Ecto neural progenitor cell (in vitro differentiated cells): ENCODE results near the gene SIGLEC1.

Experiments
- DNase-seq: peaks from one replicate; pipeline ENCODE4 v3.0.0-alpha.2; 2018; ENCODE audit warnings: low spot score

SIGLEC1 gene

DNA sequence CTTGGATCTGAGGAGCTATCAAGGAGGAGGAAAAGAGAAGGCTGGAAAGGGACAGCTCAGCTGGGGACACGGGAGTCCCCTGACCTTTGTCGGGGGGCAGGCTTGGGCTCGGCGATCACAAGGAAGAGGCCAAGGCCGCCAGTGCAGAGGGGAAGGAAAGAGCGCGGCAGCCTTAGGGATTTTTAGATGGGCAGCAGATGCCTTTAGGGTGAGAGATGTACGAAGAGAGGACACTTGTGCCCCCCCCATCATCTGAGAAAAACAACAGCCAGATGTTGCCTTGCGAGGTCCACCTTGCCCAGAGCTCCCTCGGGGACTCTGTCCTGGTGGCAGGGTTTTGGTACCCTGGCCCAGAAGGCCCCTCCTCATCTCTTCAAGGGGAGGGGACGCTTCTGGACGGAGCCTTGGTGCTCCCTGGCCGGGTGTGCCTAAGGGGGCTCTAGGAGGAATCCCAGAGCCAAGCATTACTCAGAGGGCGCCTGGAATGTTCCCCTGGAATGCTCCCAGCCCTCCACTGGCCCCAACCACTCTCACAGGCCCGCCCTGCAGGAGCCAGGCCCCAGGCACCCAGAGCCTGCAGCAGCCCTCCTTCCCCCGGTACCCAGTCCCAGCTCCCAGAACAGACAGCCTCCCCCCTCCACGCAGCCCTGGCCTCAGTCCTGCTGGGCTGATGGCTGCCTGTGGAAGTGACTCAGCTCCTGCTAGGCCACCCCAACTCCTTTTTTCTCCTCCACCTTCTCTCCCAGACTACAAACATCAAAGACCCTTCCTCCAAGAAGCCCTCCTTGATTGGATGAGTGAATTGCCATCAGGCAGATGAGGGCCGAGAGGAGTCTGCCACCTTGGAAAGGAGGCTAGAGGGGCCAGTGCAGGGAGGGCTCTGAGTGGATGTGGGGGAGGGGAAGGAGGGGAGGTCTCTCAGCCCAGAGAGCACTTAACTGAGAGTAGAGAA is 32.4 kb downstream of the SIGLEC1 start:
- no peak for DNase-seq

- no peak for DNase-seq
Observed at GRCh38 chr20:3678856-3679720, 33.3 kb downstream of the SIGLEC1 start.

GRCh38 chr20:3678198-3678597 is 34.2 kb downstream of the SIGLEC1 start:
- no peak for DNase-seq

DNA sequence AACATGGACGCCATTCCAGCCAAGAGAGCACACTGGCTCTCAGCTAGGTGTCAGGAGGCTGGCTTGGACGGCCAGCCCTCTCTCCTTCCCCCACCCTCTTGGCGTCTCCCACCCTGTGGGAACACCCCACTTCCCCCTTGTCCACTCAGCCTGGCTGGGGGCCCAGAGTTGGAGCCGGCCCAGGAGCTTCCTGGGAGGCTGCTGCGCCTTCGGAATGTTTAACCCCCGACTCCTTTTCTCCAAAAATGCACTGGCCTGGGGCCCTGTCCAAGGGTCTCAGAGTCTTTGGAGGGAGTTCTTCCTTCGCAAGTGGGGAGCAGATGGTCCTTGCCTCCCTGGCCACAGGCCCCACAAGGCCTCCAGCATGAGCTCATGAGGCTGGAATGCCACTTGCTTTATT is 34.7 kb downstream of the SIGLEC1 start:
- no peak for DNase-seq

DNA sequence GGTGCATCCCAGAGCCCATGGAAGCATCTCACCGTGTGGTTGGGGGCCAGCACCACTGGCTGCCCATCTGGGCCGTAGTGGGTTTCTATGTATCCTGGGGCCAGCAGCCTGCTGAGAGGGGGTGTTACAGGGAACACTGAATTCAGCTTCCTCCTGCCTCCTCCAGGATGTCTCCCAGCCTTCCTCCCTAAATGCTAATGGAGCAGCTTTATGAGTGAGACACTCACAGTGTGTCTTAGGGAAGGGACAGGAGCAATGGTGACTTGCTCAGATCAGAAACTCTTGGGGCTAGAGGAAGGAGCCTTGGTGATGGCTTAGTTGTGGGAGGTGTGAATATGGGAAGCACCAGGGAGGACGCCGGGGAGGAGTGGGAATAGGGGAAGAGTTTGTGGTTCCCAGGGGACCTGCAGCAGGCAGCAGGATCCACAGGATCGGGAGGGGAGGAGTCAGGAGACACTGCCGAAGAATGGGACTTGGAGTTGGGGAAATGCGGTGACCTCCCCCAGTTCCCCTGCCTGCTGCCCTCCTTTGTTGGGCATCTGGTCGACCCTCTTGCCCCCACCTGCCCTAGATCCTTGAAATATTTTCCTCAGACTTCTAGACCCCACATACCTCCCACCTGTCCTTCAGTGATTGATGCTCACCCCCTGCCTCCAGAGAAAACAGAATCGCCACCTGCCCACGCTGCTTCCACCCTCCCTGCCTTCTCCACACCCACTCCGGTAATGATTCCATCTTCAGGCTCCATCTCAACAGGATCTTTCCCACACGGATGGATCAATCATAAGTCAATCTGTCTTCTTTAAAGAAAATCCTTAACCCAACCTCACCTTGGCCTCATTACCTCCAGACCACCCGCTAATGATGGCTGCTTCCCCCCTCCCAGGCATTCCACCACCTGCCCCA is 37.2 kb downstream of the SIGLEC1 start:
- no peak for DNase-seq

DNA sequence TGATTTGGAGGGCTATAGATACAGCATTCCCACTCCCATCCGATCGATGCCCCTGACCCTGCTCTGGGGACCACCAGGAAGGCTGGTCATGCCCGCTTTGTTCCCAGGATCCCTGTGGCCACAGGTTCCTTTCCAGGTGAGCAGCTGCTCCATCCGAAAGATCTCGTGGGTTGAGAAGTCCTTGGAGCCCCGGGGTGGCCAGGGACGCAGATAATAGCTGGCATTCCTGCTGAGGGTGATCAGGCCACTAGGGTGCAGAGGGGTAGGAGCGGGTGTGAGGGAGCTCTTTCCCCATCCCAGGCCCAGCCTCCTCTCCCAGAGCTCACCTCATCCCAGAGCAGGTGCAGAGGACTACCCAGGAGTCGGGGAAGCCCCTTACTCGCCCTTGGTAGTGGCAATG is 38.0 kb downstream of the SIGLEC1 start:
- no peak for DNase-seq

- DNase-seq: no peak
Observed at GRCh38 chr20:3673221-3674070, 39.0 kb downstream of the SIGLEC1 start.

- DNase-seq: no peak
Observed at GRCh38 chr20:3672547-3673171, 39.7 kb downstream of the SIGLEC1 start.

DNA sequence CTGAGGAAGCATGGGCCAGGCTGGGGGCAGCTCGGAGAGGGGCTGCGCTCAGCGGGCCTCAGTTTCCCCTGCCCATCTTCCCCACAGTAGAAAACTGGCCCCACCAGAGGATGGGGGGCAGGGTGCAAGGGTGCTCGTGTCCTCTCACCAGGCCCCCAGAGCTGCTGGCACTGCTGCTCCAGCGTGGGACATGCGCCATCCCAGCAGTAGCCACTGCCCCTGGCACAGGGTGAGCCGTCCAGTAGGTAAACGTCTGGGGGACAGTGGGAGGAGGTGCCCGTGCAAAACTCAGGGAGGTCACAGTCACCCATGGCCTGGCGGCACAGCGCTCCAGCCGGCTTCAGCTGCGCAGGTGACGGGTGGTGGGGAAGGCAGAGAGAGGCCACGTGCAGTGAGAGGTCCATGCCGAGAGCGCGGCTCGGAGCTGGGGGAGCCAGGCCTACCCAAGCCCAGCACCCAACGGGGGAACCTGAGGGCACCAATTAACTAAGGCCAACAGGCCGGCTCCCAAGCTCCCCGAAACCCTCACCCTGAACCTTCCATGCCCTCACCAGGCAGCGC is 40.3 kb downstream of the SIGLEC1 start:
- no peak for DNase-seq

GRCh38 chr20:3670945-3671344 is 41.5 kb downstream of the SIGLEC1 start:
- no peak for DNase-seq

DNA sequence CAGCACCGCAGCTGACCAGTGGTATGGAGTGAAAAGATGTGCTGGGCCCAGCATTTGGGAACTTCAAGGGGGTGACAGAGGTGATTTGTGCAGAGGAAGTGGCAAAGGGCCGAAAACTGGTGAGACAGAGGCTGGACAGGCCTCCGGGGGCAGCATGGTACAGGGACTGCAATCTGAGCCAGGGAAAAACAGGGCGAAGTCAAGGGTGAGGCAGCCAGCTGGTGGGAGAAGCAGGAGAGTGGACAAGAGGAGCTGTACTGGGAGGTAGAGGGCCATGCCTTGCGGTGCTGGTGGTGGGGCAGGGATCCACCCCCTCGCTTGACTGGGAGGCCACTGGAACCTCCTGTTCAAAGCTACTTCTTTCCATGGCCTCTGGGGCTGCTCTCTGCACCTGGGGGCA is 41.9 kb downstream of the SIGLEC1 start:
- no peak for DNase-seq

GRCh38 chr20:3669710-3670367 is 42.6 kb downstream of the SIGLEC1 start:
- no peak for DNase-seq

- no peak for DNase-seq
Observed at GRCh38 chr20:3667434-3668037, 44.9 kb downstream of the SIGLEC1 start.

GRCh38 chr20:3663858-3664257 is 48.5 kb downstream of the SIGLEC1 start:
- no peak for DNase-seq

GRCh38 chr20:3663031-3663701 is 49.2 kb downstream of the SIGLEC1 start, which contains the start of gene GFRA4:
TSS of gene GFRA4 (minus strand) at chr20:3663399. CDS start at chr20:3663399, 0 bp downstream.
- no peak for DNase-seq
